PC-3 (cell line): ENCODE data around the gene KNTC1. TPM values are rescaled to one million over a fixed set of nuclear protein-coding genes. Genes with fewer than 3 reads are reported as not detected.

Experiments used
- ATAC-seq: fragments of 200-7000 bp; cut with Tn5 transposase; 2 replicates; pipeline ENCODE4 v1.9.1; 2020; ENCODE audit warnings: mild to moderate bottlenecking, moderate library complexity
- BruUV-seq: library from RNA; stranded (reverse); fragments of 400-500 nt; replicated peaks from 2 replicates; lab custom pipeline; 2021; lab: Mats Ljungman, UMichigan
- CTCF ChIA-PET: fragments of 300-600 bp; sonication (Branson Sonifier 250); formaldehyde crosslinking; loops from one replicate; lab custom pipeline; 2022; ENCODE audit warnings: antibody characterized with exemption; lab: Charles Lee
- POLR2A ChIA-PET: fragments of 300-600 bp; sonication (Branson Sonifier 250); formaldehyde crosslinking; loops from one replicate; lab custom pipeline; 2022; ENCODE audit warnings: antibody characterized with exemption; ENCODE audit not compliant: unreplicated experiment; lab: Charles Lee
- DNase-seq: peaks from one replicate; pipeline ENCODE4 v3.0.0-alpha.2; 2015
- H2AFZ ChIP-seq: fragments of 300-600 bp; sonication (generic); 2 replicates; pipeline ENCODE4 v1.6.0; 2016; ENCODE audit warnings: antibody characterized with exemption, low read length
- H3F3A ChIP-seq: fragments of 300-600 bp; sonication (generic); one replicate; pipeline ENCODE4 v1.6.0; 2017; ENCODE audit warnings: antibody characterized with exemption, low read length, control low read depth, mild to moderate bottlenecking; ENCODE audit not compliant: unreplicated experiment
- H3K27ac ChIP-seq: fragments of 300-600 bp; sonication (generic); 2 replicates; pipeline ENCODE4 v1.5.1; 2016; ENCODE audit warnings: mild to moderate bottlenecking, low read length
- H3K27me3 ChIP-seq: fragments of 300-600 bp; sonication (generic); 2 replicates; pipeline ENCODE4 v1.6.1; 2016; ENCODE audit warnings: low read length, mixed read lengths
- H3K36me3 ChIP-seq: fragments of 300-600 bp; sonication (generic); 2 replicates; pipeline ENCODE4 v1.6.1; 2016; ENCODE audit warnings: low read depth, mixed run types, low read length, mixed read lengths
- H3K4me1 ChIP-seq: fragments of 300-600 bp; sonication (generic); 2 replicates; pipeline ENCODE4 v1.5.1; 2016; ENCODE audit warnings: low read length; ENCODE audit not compliant: insufficient read depth
- H3K4me2 ChIP-seq: fragments of 300-600 bp; sonication (generic); 2 replicates; pipeline ENCODE4 v1.6.0; 2016; ENCODE audit warnings: low read length
- H3K4me3 ChIP-seq: fragments of 300-600 bp; sonication (generic); 2 replicates; pipeline ENCODE4 v1.5.1; 2016; ENCODE audit warnings: mild to moderate bottlenecking, low read length, mixed read lengths
- H3K79me2 ChIP-seq: fragments of 300-600 bp; sonication (generic); 2 replicates; pipeline ENCODE4 v1.6.1; 2017; ENCODE audit warnings: low read length, mixed read lengths
- H3K9ac ChIP-seq: fragments of 300-600 bp; sonication (generic); 2 replicates; pipeline ENCODE4 v1.6.0; 2016; ENCODE audit warnings: mild to moderate bottlenecking, low read length
- H3K9me2 ChIP-seq: fragments of 300-600 bp; sonication (generic); replicated peaks from 2 replicates; pipeline ENCODE4 v1.6.1; 2016; ENCODE audit warnings: mixed run types, low read length, mixed read lengths
- H3K9me3 ChIP-seq: fragments of 300-600 bp; sonication (generic); 2 replicates; pipeline ENCODE4 v1.6.1; 2016; ENCODE audit warnings: low read length, mixed read lengths
- H4K20me1 ChIP-seq: fragments of 300-600 bp; sonication (generic); 2 replicates; pipeline ENCODE4 v1.6.1; 2016; ENCODE audit warnings: low read length, mixed read lengths
- CTCF ChIP-seq: fragments of 300-600 bp; sonication (generic); conservative IDR thresholded peaks from 2 replicates; pipeline ENCODE4 v1.5.1; 2017; ENCODE audit warnings: antibody characterized with exemption, low read depth, mild to moderate bottlenecking, low read length
- EZH2 ChIP-seq: fragments of 300-600 bp; sonication (generic); IDR thresholded peaks from one replicate; pipeline ENCODE4 v1.6.1; 2017; ENCODE audit warnings: antibody characterized with exemption, mild to moderate bottlenecking, low read length; ENCODE audit not compliant: unreplicated experiment
- EZH2phosphoT487 ChIP-seq: fragments of 300-600 bp; sonication (generic); IDR thresholded peaks from 2 replicates; pipeline ENCODE4 v1.6.1; 2018; ENCODE audit warnings: mild to moderate bottlenecking, antibody characterized with exemption, low read length, borderline replicate concordance
- intact Hi-C: fragments of 100-400 bp; cut with micrococcal nuclease; formaldehyde crosslinking; loops from 2 replicates; pipeline ENCODE4 v1.9.0; 2023
- total RNA-seq: library from RNA; depleted of rRNA; stranded (reverse); fragments of >200 nt; gene quantifications from 2 replicates; pipeline ENCODE4 v1.2.3, GENCODE V29; 2014

The KNTC1 gene
- total RNA-seq, 1 experiment from 2014 or later, result 80.3 TPM

GRCh38 chr12:122499991-122500684 is 26.9 kb upstream of the KNTC1 start:
- H3K79me2 ChIP-seq, result peaks cover 52% of the 10 kb centered on the region
- TSS peak; percentile 47 for BruUV-seq
- H2AFZ ChIP-seq, result peak overlapping the region; percentile 86
- no peaks in the 10 kb centered on the region for H4K20me1 ChIP-seq
- TF ChIP-seq EZH2, result no peak
- TF ChIP-seq EZH2phosphoT487, result no peak
- TF ChIP-seq CTCF, result no peak
- ChIA-PET CTCF (interaction anchor here (1.5 kb wide), 1 partner anchor 101 kb away, joined by 8 read pairs; no protein-coding TSS in a partner anchor), POLR2A (interaction anchor here (0.6 to 1.5 kb wide), 7 partner anchors 11 to 100 kb away, joined by 3 to 5 read pairs (median 3); partner anchors contain the start of genes KNTC1 and RSRC2)
- no peaks in the 10 kb centered on the region for H3K9me2 ChIP-seq
- H3K4me1 ChIP-seq, result peaks cover 19% of the 10 kb centered on the region
- no peaks in the 10 kb centered on the region for H3K27me3 ChIP-seq
- DNase-seq (peak; percentile 70), ATAC-seq (peak; percentile 39)
- peak overlapping the region; percentile 90 for H3K9ac ChIP-seq
- H3K4me3 ChIP-seq, result peak overlapping the region; percentile 83
- intact Hi-C loops, result no loop called here
- peaks cover 24% of the 10 kb centered on the region for H3F3A ChIP-seq
- peak overlapping the region; percentile 79 for H3K27ac ChIP-seq
- H3K4me2 ChIP-seq, result peak overlapping the region; percentile 92
- H3K9me3 ChIP-seq, result no peaks in the 10 kb centered on the region
- H3K36me3 ChIP-seq, result peaks cover 23% of the 10 kb centered on the region

GRCh38 chr12:122500685-122501488 is 26.2 kb upstream of the KNTC1 start, which contains the start of gene ZCCHC8:
Gene ZCCHC8, minus strand, starts transcription at chr12:122500932. Its CDS starts 92 bp downstream, at chr12:122500840.
- TF ChIP-seq EZH2 (no peak), CTCF (peak; percentile 35; the same call in 1 of the 2 replicates), EZH2phosphoT487 (no peak)
- H3F3A ChIP-seq, result peaks cover 24% of the 10 kb centered on the region
- peak within 1 kb of the TSS; percentile 83 for H3K4me3 ChIP-seq
- H2AFZ ChIP-seq, result peak within 1 kb of the TSS; percentile 86
- no peaks in the 10 kb centered on the region for H4K20me1 ChIP-seq
- H3K27me3 ChIP-seq, result no peaks in the 10 kb centered on the region
- ATAC-seq (peak; percentile 94), DNase-seq (peak; percentile 99)
- H3K4me1 ChIP-seq, result peaks cover 19% of the 10 kb centered on the region
- intact Hi-C loops, result loop anchor here (1.0 kb wide), 2 partner anchors 26 to 101 kb away; partner anchors contain the start of gene KNTC1
- peak within 1 kb of the TSS; percentile 92 for H3K4me2 ChIP-seq
- peak within 1 kb of the TSS; percentile 90 for H3K9ac ChIP-seq
- peak within 1 kb of the TSS; percentile 79 for H3K27ac ChIP-seq
- peaks cover 29% of the 10 kb centered on the region for H3K36me3 ChIP-seq
- no peaks in the 10 kb centered on the region for H3K9me2 ChIP-seq
- ChIA-PET CTCF (interaction anchor here (1.5 kb wide), 1 partner anchor 101 kb away, joined by 8 read pairs; no protein-coding TSS in a partner anchor), POLR2A (interaction anchor here (0.6 to 1.5 kb wide), 9 partner anchors 12 to 1971 kb away, joined by 3 to 5 read pairs (median 3); partner anchors contain the start of genes HCAR1, KNTC1 and RSRC2)
- BruUV-seq, result TSS peak; percentile 79
- H3K9me3 ChIP-seq, result no peaks in the 10 kb centered on the region
- H3K79me2 ChIP-seq, result peaks cover 46% of the 10 kb centered on the region
